HG03045 (cell line): ENCODE data around the gene CMC1.

ENCODE experiments used
- ATAC-seq: cut with Tn5 transposase; IDR thresholded peaks from one replicate; pipeline ENCODE4 v1.9.1; 2021; ENCODE audit warnings: mild to moderate bottlenecking, moderate library complexity; ENCODE audit not compliant: unreplicated experiment

Gene CMC1

DNA sequence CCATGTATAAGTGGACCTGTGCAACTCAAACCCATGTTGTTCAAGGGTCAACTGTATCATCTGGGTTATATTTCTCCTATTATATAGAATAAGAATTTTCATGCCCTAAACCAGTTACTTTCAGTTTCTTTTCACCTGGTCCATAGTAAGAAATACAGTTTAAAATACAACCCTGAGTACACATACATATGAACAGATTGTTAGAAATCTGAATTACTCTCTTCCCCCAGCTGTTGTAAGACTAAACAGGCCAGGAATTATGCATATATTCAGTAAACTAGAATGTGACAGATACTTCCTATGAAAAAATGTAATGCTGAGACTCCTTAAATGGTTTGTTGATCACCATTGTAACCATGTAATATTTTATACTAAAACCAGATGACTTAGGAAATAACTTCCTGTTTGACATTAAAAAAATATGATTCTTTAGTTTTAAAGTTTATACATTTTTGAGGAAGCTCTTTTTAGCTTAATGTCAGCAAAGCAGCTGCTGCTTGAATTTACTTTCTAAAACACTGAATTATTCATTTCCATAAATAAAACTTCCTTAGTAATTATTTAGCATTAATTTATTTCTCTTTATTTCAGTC, 54.6 kb downstream of the CMC1 start:
- ATAC-seq, result no peak

DNA sequence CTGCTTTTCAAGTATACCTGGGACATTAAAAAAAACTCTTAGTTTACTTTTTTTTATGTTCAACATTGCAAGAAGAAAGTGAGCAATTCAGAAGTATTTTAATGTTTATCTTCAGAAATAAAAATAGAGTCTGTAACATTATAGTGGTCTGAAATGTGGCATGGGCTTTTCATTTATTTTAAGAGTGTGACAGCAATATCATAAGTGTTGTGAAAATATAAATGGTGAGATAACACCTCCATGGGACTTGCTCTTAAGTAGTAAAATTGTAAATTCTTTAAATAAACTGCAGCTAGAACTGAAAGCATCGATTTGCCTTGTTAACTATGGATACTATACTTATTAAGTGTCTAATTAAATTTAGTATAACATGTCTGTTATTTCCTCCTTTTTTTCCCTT, 58.3 kb downstream of the CMC1 start:
- no peak for ATAC-seq

DNA sequence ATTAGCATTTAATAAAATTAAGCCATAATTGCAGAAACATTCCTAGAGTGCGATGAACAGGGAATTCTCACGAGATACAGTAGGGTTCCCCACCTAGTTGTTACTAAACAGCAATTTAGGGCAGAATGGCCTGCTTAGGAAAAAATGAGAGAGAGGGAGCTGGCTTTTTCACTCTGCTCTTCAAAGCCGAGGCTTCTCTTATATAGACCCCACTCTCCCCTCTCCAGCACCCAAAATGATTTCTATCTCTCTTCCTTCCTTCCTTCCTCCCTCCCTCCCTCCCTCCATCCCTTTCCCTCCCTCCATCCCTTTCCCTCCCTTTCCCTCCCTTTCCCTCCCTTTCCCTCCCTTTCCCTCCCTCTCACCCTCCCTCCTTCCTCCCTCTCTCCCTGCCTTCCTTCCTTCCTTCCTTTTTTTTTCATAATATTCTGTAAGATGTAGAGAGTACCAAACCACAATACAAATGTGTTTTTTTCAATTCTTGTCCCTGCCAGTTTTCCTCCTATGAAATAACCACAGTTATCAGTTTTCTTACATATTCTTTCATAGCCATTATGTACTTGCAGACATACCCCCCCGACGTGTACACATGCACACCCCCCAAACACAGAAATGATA, 59.0 kb downstream of the CMC1 start:
- no peak for ATAC-seq

DNA sequence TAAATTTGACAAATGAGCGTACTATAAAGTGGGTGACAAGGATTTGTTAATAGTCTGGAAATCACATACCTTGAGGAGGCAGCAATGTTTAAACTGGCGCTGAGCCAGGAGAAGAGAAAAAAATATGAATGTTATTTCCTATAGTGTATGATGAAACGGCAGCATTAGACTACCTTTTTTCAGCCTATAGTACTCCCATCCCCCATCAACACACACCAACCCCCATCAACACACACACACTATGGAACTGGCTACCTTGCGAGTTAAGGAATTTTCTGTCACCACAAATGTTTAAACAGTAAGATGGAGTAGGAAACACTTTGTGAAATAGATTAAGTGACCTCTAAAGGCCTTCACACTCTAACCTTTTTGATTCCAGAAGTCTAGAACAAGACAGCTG, 60.3 kb downstream of the CMC1 start:
- no peak for ATAC-seq

DNA sequence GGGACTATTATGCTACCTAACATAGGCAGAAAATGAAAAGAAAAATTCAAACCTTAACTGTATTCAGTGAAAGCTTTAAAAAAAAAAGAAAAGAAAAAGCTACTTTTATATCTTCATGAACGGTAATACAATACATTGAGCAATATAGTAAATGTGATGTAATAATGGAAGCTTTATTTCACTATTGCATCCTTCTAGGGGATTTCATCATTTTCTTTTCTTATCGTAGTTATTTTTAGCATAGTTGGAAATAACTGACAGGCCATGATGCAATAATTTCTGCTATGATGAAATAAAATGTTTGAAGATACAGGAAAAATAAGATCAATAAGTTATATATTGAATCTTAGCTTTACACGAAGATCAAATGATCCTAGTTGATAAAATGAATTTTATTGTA, 66.8 kb downstream of the CMC1 start:
- no peak for ATAC-seq

DNA sequence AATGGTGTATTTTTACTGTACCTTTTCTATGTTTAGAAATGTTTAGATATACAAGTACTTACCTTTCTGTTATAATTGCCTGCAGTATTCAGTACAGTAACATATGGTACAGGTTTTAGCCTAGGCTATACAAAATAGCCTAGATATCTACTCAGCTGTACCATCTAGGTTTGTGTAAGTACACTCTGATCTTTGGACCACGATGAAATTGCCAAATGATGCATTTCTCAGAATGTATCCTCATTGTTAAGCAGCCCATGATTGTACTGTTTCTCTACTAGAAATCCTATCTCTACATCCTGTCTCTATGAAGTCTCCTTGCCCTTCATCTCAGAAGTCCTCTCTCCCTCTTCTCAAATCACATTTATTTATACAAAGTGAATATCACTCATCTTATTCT, 74.3 kb downstream of the CMC1 start:
- ATAC-seq, result no peak

DNA sequence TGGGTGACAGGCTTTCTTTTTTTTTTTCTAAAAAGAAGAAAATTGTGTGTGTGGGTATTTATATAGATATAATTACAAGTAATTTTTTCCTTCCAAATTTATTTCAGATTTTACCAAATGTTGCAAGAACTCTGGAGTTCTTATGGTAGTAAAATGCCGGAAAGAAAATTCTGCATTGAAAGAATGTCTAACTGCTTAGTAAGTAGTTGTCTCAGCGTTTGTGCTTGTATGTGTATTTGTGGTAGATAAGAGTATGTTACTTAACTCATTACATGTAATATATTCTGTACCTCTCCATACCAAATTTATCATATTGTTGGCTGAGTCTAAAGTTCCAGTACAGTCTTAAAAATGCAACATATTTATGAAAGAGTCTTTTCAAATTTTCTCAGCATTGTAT, 74.8 kb downstream of the CMC1 start:
- no peak for ATAC-seq

DNA sequence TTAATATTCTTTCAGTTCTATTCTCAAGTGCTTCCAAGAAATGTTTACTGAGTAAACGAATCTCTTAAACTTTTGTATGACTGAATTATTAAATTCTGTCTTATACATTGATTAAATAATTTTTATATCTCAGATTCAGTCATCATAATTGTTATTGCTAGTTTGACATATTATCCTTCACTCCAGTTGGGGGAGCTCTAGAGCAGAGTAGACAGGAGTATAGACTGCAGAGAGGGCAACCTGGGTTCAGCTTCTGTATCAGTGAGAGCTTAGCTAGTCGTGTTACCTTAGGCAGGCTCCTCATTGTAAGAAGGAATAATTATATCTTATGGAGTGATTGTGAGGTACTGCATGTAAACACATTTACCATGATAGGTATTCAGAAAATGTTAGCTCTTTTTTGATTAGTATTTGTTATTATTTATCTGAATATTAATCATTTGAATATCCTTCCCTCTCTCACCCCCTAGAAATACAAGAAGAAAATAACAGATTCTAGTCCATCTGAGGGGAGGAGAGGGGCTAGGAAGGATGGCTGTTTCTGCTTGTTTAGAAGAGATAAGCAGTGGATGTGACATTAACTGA, 76.1 kb downstream of the CMC1 start:
- ATAC-seq, result peak; percentile 82

DNA sequence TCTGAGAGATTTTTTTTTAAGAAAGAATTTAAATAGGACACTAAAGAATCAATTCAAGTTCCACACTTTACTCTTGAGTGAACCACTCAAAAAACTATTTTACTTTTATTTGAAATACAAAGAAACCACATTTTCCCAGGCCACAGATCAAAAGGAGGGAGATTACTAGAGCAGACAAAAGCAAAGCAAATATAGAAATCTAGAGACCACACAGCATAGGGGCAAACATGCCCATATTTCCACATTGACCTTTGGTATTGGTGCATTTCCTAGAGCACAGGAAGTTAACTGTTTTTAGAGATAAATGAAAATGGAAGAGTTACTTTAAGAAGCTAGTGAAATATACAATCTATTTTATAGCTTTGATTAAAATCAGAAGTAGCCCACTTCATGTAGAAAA, 79.6 kb downstream of the CMC1 start:
- no peak for ATAC-seq

DNA sequence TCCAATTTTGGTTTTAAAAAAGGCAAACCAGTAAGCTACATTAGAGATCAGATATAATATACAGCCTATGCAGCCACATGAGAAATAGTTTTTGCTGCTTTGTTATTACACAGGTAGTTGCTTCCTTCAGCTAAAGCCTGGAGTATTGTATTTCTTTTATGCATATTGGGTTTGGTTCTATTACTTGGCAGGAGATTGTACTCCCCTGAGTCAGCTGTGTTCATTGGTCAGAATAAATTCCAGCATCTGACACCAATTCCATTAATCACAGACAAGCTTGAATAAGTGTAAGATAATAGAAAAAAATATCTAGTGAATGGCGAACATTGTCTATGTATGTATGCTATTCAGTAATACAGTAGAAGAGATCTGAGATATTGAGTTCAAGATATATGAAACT, 81.0 kb downstream of the CMC1 start:
- no peak for ATAC-seq

DNA sequence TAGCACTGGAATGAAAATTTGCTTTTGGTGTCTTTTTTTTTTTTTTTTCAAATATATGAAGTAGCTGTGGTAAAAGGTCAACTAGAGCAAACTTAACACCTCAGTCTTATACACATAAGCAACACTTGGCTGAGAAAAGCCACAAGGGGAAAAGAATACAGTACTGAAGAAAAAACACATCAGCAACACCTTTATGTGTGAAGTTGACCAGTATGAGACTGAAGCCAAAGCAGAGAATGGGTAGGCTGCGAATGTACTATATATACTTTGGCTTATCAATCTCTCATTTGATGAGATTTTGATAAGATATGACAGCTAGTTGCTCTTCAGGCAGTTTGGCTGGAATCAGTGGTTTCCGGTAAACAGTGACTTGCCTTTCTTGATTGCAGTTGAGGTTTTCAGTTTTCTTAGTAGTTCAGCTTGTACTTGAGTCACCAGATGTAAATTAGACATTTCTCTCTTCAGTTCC, 85.1 kb downstream of the CMC1 start:
- peak; percentile 67 for ATAC-seq

DNA sequence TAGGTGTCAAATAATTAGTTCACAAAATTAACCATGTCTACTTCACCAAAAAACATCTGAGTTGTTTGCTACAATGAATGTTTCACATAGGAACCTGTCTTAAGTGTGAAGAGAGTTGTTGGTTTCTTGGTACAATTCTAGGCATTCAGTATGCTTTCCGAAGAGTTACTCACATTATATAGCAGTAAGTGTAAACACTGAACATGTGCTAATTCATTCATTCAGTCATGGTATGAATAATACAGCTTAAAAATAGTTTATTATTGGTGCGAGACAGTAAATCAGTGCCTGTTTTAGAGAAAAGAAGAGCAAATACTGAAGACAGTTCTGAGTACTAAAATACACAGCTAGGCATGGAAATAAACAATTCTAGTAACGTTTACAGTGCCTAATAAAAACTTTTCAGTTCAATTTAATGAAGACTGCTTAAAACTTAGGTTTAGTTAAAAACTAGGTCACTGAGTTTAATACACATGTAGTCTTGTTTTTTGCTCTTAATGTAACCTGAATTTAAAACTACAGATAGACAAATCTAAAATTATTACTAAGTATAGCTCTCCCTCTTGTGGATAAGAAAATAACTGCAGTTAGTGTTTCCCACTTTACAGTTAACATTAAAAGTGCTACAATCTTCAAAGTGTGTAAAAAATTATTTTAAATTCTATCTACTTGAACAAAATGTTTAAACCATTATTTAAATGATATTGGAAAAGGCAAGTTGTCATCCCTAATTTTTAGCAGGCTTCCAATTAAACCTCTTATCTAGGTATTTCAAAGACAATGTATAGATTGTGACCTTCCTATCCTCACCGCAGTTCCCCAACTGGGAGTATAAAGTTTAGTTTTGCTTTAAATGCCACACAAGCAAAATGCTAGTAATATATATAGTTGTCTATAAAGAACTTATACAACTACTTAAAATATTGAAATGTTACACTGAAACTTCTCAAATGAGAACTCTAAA, 87.1 kb downstream of the CMC1 start:
- no peak for ATAC-seq

DNA sequence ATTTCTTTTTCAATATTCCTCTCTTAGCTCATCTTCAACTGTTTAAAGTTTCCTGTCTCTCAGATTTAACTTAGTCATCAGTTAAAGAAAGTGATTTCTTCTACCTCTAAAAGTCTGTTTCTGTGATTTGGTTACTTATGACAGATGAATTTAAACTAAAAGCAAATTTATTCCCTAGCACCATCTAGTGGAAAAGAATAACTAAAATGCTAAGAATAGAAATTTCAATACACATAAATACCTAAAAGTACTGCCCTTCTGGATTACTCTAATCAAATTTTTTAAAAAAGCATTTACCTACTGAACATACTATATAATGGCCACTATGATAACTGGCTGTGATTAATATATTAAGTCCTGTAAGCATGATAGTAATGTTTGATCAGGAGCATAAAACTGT, 93.1 kb downstream of the CMC1 start:
- no peak for ATAC-seq

DNA sequence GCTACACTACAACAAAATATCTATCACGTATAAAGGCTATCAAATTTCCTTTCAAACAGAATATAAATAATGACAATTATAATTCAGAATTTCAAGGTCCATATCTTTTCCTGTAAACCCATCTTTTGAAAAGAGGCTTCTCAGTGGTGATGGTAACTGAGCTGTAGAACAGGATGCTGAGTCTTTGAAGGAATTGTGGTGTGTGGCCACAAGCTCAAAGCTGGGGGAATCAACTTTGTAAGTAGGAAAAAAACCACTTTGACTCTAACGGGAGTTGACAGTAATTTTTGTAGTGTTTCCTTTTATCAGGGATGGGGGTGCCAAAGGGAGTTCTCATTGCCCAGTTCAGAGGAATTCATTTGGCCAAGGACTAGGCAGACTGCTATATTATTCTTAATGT, 93.8 kb downstream of the CMC1 start:
- ATAC-seq, result no peak

DNA sequence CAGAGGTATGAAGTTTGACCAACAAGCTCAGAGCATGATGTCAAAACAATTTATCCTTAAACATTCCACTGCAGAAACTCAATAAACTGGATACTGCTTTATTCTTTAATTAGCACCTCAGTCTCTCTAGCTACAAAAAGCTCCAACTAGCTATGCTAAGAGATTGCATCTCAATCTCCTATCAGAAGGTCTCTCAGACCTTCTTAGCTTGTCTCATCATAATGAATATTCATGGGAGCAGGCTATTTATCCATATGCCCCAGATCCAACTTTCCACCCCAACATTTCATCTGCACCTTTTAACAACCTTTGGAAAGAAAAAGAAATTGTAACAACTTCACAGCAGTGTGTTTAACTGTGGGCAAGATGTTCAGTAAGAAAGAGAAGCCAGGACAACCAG, 95.8 kb downstream of the CMC1 start:
- no peak for ATAC-seq

DNA sequence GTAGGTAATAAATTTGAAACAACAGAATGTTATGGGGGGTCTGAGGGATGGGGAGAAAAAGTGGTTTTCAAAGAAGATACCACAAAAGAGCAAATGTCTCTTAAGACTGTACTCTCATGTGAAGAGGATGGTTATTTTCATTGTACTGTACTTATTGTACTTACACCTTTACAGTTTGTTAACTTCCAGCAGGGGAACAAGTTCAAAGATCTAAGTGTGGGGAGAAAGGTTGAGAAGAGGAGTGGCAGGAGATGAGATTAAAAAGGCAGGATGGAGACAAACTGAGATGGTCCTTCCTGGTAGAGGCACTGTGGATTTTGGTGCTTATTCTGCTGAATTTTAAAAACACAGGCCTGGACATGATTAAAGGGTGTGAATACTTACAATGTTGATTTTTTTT, 101.7 kb downstream of the CMC1 start:
- no peak for ATAC-seq

DNA sequence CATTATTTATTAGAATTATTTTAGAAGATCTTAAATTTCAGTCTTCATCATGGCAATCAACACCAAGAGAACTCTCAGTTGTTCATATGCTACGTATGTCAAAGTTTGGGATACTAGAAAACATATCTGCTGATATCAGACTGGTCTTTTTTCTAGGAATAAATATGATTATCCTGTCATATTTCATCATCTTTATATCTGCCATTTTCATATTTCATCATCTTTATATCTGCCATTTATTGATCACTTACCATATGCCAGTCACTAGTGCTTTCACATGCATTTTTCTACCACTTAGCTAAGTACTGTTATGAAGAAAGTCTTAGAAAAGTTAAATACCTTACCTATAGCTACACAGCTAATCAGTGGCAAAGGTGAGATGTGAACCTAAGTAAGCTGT, 104.3 kb downstream of the CMC1 start:
- no peak for ATAC-seq

DNA sequence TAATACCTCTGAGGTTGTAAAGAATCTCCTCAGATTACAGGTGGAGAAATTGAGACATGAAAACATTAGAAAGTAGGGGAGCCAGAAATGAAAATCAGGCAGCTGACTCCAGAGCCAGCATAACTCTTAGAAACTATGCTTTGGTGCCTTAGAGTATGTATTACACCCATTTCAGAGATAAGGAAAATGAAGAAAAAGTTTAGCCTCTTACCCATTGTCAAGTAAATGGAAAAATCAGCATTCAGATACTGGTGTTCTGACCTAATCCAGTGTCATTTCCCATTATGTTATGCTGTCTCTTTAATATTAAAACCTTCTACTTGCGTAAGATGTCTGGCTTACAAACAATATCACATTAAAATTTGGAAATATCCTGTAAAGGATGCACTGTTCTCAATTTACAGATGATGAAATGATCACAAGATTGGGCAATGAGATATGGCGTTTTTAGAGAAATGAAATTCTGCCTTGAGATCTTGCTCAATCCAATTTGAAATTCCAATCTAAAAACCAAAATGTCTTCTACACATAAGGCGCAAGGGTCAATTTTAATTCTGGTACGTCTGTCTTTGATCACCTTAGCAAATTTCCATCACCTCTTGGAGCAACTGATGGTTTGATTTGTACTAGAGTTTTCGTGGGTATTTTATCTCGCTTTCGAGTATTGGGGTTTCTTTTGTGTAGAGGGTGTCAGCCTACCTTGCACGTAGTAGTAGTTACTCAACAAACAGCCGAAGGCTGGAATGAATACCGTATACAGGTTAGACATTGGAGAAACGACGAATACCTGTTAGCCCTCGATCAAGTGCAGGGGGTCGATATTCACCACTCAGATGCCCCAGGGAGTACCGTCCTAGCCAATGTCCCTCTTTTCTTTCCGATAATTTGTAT, 106.2 kb downstream of the CMC1 start:
- ATAC-seq, result no peak

DNA sequence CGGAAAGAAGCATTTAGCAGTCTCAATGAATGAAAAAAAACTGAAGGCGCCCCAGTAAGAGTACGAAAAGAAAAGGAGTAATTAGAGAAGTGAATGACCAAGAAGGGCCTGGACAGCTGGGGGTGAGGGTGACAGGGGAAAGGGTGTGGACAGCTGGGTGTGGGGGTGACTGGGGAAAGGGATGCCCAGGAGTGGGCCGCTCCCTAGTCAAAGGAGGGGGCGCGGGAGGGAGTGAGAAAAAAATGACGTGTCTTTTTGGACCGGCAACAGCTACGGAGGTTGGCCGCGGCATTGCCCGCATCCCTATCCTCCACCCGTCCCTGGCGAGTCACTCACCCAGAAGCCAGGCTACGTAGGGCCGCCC, 106.8 kb downstream of the CMC1 start:
- ATAC-seq, result no peak

DNA sequence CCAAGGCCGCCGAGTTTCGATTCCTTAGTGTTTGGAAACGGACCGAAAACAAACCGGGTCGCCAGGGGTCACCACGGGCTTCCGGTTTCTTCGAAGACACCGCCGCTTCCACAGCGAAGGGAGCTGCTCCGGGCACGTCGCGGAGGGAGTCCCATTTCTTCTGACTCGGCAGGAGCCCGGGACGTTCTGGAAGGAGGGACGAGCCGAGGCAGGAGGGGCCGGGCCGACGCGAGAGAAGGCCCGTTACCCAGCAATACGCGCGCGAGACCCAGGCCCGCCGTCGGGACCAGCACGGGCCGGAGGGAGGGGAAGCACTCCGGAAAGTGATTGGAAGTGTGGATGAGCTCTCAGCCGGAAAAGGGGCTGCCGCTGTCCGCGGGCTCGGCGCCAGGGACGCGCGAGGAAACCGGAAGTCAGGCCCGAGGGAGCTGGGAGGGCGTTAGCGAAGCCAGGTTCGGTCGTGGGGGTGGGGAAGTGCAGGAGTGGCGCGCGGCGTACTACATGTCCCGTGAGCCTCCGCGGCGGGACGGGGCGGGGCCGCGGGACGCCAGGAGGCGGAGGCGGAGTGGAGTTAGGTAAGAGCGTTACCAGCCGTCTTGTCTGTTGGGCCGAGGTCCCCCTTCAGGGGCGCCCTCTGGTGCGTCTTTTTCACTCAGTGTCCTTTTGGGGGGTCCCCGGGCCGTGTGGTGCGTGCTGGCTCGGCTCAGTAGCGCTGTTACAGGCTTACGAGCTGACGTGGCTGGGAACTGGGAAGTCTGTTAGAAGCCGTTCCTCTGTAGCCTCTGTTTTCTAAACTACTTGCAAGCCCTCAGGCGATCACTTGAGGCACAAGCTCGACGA, 107.4 kb downstream of the CMC1 start, which contains the start of the genes AZI2 and ZCWPW2:
Gene AZI2, minus strand, starts transcription at position 196 of the 840 bp plus-strand sequence. CDS start 8,207 bp downstream, outside the sequence.
Gene ZCWPW2, plus strand, starts transcription at position 93 of the 840 bp plus-strand sequence. CDS start 64,348 bp downstream, outside the sequence.
- ATAC-seq, result peak; percentile 94
